ENCODE data around the gene HECTD4. TPM values are rescaled to one million over a fixed set of nuclear protein-coding genes. Genes with fewer than 3 reads are reported as not detected.
A peak's percentile ranks its signal among the peaks of the same experiment; 100 is the strongest.

HECTD4 gene
- total and polyA plus RNA-seq, 7 donors: 2.1 to 22.8 (median 14.6) TPM

GRCh38 chr12:112421363-112421762 is 39.1 kb upstream of the HECTD4 start:
- intact Hi-C loops (cut with DNase I): no loop called here
- Histone ChIP-seq H3K27ac (peak overlapping the region; percentile 100), H3K27me3 (ENCODE audit: insufficient read depth in 3 of 3, low read length in 2 of 3) (no peaks in the 10 kb centered on the region), H3K4me3 (no peak overlapping the region), H3K36me3 (ENCODE audit: insufficient read depth in 1 of 2, low read depth in 1 of 2) (no peaks in the 10 kb centered on the region), H3K4me1 (peaks cover 52% of the 10 kb centered on the region), H3K9me3 (no peaks in the 10 kb centered on the region)
- no peak for ATAC-seq
- TF ChIP-seq CTCF (IDR thresholded peaks at IDR 0.05): no peak
- DNase-seq: no peak
- 92 to 100% (median 94%) methylated on average over 1 of the region's 1 CpG for WGBS, 3 donors

- Histone ChIP-seq H3K36me3 (ENCODE audit: insufficient read depth in 1 of 2, low read depth in 1 of 2) (no peaks in the 10 kb centered on the region), H3K27ac (peak overlapping the region; percentile 100), H3K9me3 (no peaks in the 10 kb centered on the region), H3K4me1 (peaks cover 52% of the 10 kb centered on the region), H3K4me3 (peak overlapping the region; percentile 99), H3K27me3 (ENCODE audit: insufficient read depth in 3 of 3, low read length in 2 of 3) (no peaks in the 10 kb centered on the region)
- no peak for TF ChIP-seq CTCF (IDR thresholded peaks at IDR 0.05)
- 60 to 93% (median 64%) methylated on average over 3 of the region's 3 CpGs for WGBS, 3 donors
- ATAC-seq (no peak), DNase-seq (no peak)
- intact Hi-C loops (cut with DNase I): no loop called here
Measured at GRCh38 chr12:112420740-112421139, 38.5 kb upstream of the HECTD4 start.

- peaks cover 51% of the 10 kb centered on the region for H3K4me1 ChIP-seq
- no peaks in the 10 kb centered on the region for H3K36me3 ChIP-seq (ENCODE audit: insufficient read depth in 1 of 2, low read depth in 1 of 2)
- peak overlapping the region; percentile 100 for H3K27ac ChIP-seq
- no peak for TF ChIP-seq CTCF (IDR thresholded peaks at IDR 0.05)
- intact Hi-C loops (cut with DNase I): no loop called here
- WGBS, 3 donors: 4 to 6% (median 4%) methylated on average over 26 to 31 of the region's 31 CpGs
- H3K27me3 ChIP-seq (ENCODE audit: insufficient read depth in 3 of 3, low read length in 2 of 3): no peaks in the 10 kb centered on the region
- ATAC-seq (peak; percentile 86 to 88 (median 88)), DNase-seq (peak; percentile 79 to 89)
- peak overlapping the region; percentile 99 for H3K4me3 ChIP-seq
- H3K9me3 ChIP-seq: no peaks in the 10 kb centered on the region
Measured at GRCh38 chr12:112419297-112420133, 37.3 kb upstream of the HECTD4 start.

GRCh38 chr12:112418608-112419296 is 36.5 kb upstream of the HECTD4 start, which contains the start of gene PTPN11:
PTPN11 (plus strand) TSS chr12:112418947; CDS start chr12:112419112, 165 bp downstream.
- no peaks in the 10 kb centered on the region for H3K36me3 ChIP-seq (ENCODE audit: insufficient read depth in 1 of 2, low read depth in 1 of 2)
- ATAC-seq (peak; percentile 88 to 90 (median 88)), DNase-seq (peak; percentile 91 to 94)
- no peaks in the 10 kb centered on the region for H3K9me3 ChIP-seq
- H3K4me1 ChIP-seq: peaks cover 46% of the 10 kb centered on the region
- no peaks in the 10 kb centered on the region for H3K27me3 ChIP-seq (ENCODE audit: insufficient read depth in 3 of 3, low read length in 2 of 3)
- intact Hi-C loops (cut with DNase I): no loop called here
- 0 to 1% (median 0%) methylated on average over 39 to 89 of the region's 89 CpGs for WGBS, 3 donors
- peak within 1 kb of the TSS; percentile 100 for H3K27ac ChIP-seq
- peak within 1 kb of the TSS; percentile 99 for H3K4me3 ChIP-seq
- TF ChIP-seq CTCF (IDR thresholded peaks at IDR 0.05): peak; percentile 56

Data from psoas muscle (tissue), 8 donors.